ENCODE measurements around the gene CTDP1. TPM values are rescaled to one million over a fixed set of nuclear protein-coding genes. Genes with fewer than 3 reads are reported as not detected.
A peak's percentile ranks its signal among the peaks of the same experiment; 100 is the strongest.

Gene CTDP1
- total RNA-seq, 4 donors from 2014 or later: 16.7 to 25.3 (median 21.6) TPM

GRCh38 chr18:79641722-79642497 is 37.7 kb upstream of the CTDP1 start:
- Histone ChIP-seq H3K4me3 (no peak overlapping the region), H3K27ac (no peak overlapping the region), H3K36me3 (no peaks in the 10 kb centered on the region), H3K27me3 (peaks cover 55% of the 10 kb centered on the region), H3K4me1 (peaks cover 0 to 8% (median 0%) of the 10 kb centered on the region in 3 donors), H3K9me3 (no peaks in the 10 kb centered on the region)
- TF ChIP-seq CTCF (IDR thresholded peaks at IDR 0.05): no peak
- no peak for TF ChIP-seq POLR2A (IDR thresholded peaks at IDR 0.05)
- TF ChIP-seq EP300 (IDR thresholded peaks at IDR 0.05): no peak
- no peak for TF ChIP-seq POLR2AphosphoS5 (IDR thresholded peaks at IDR 0.05)
- WGBS, 2 donors (ENCODE audit: low coverage in 1 of 2): no CpG with 5 or more reads among the region's 33 CpGs
- ATAC-seq: no peak

GRCh38 chr18:79642626-79643025 is 37.0 kb upstream of the CTDP1 start:
- Histone ChIP-seq H3K9me3 (no peaks in the 10 kb centered on the region), H3K4me1 (peaks cover 0 to 8% (median 0%) of the 10 kb centered on the region in 3 donors), H3K27me3 (peaks cover 48% of the 10 kb centered on the region), H3K4me3 (no peak overlapping the region), H3K36me3 (no peaks in the 10 kb centered on the region), H3K27ac (no peak overlapping the region)
- ATAC-seq: no peak
- TF ChIP-seq CTCF (IDR thresholded peaks at IDR 0.05) (no peak), POLR2A (IDR thresholded peaks at IDR 0.05) (no peak), EP300 (IDR thresholded peaks at IDR 0.05) (no peak), POLR2AphosphoS5 (IDR thresholded peaks at IDR 0.05) (no peak)
- WGBS, 2 donors (ENCODE audit: low coverage in 1 of 2): 79 to 90% methylated on average over 2 to 6 of the region's 6 CpGs

GRCh38 chr18:79643054-79643984 is 36.3 kb upstream of the CTDP1 start:
- H3K27me3 ChIP-seq: peaks cover 41% of the 10 kb centered on the region
- H3K4me1 ChIP-seq: peaks cover 0 to 8% (median 0%) of the 10 kb centered on the region in 3 donors
- no peaks in the 10 kb centered on the region for H3K36me3 ChIP-seq
- H3K27ac ChIP-seq: no peak overlapping the region
- no peak overlapping the region for H3K4me3 ChIP-seq
- ATAC-seq: no peak
- H3K9me3 ChIP-seq: no peaks in the 10 kb centered on the region
- 67 to 74% methylated on average over 6 to 10 of the region's 27 CpGs for WGBS, 2 donors (ENCODE audit: low coverage in 1 of 2)
- TF ChIP-seq EP300 (IDR thresholded peaks at IDR 0.05): no peak
- TF ChIP-seq CTCF (IDR thresholded peaks at IDR 0.05): no peak
- no peak for TF ChIP-seq POLR2AphosphoS5 (IDR thresholded peaks at IDR 0.05)
- TF ChIP-seq POLR2A (IDR thresholded peaks at IDR 0.05): no peak

- H3K4me1 ChIP-seq: peaks cover 0 to 8% (median 0%) of the 10 kb centered on the region in 3 donors
- TF ChIP-seq CTCF (IDR thresholded peaks at IDR 0.05) (peak in 3 of 4 experiments; percentile 88 to 98 (median 89)), EP300 (IDR thresholded peaks at IDR 0.05) (no peak)
- WGBS, 2 donors (ENCODE audit: low coverage in 1 of 2): 5 to 21% methylated on average over 5 to 22 of the region's 22 CpGs
- no peaks in the 10 kb centered on the region for H3K36me3 ChIP-seq
- ATAC-seq: peak; percentile 63
- no peaks in the 10 kb centered on the region for H3K9me3 ChIP-seq
- peaks cover 33% of the 10 kb centered on the region for H3K27me3 ChIP-seq
- H3K4me3 ChIP-seq: no peak overlapping the region
- H3K27ac ChIP-seq: no peak overlapping the region
Measured at GRCh38 chr18:79644006-79644665, 35.5 kb upstream of the CTDP1 start.

Data from gastroesophageal sphincter (tissue), 4 donors.